ENCODE measurements around the gene ATL1.

ATL1 gene

GRCh38 chr14:50599700-50600444 lies 39.9 kb downstream of the ATL1 start:
- H3K27me3 ChIP-seq (ENCODE audit: insufficient read depth, low read length): no peaks in the 10 kb centered on the region
- peaks cover 14% of the 10 kb centered on the region for H3K36me3 ChIP-seq (ENCODE audit: insufficient read depth, low read length)
- no peak overlapping the region for H3K4me3 ChIP-seq (ENCODE audit: low read length)
- no peaks in the 10 kb centered on the region for H3K9me3 ChIP-seq (ENCODE audit: low read length)
- H2AFZ ChIP-seq (ENCODE audit: low read depth, low read length): no peak overlapping the region
- peaks cover 5% of the 10 kb centered on the region for H3K4me1 ChIP-seq (ENCODE audit: insufficient read depth, low read length)

- Histone ChIP-seq H3K27me3 (ENCODE audit: insufficient read depth, low read length) (no peaks in the 10 kb centered on the region), H3K36me3 (ENCODE audit: insufficient read depth, low read length) (peaks cover 11% of the 10 kb centered on the region), H3K4me3 (ENCODE audit: low read length) (no peak overlapping the region)
These were observed 40.9 kb downstream of the ATL1 start for GRCh38 chr14:50600849-50601248.

DNA sequence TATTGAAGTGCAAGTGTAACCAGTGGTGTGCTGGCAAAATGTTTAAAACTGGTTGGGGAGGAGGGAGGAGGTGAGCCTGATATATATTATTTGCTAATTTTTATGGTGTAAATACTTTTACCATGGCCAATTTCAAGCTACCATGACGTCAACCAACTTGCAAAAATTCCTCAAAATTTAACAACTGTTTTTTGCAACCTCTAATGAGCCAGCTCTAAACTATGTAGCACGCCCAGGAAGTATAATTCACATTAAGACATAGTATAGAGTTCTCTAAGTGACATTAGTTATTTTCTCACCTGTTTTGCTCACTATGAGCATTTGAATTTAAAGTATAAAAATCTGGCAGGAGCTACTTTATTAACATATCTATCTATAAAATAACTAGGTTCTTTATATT lies 41.4 kb downstream of the ATL1 start:
- Histone ChIP-seq H3K4me3 (ENCODE audit: low read length) (no peak overlapping the region), H2AFZ (ENCODE audit: low read depth, low read length) (no peak overlapping the region), H3K36me3 (ENCODE audit: insufficient read depth, low read length) (peaks cover 11% of the 10 kb centered on the region), H3K4me1 (ENCODE audit: insufficient read depth, low read length) (no peaks in the 10 kb centered on the region), H3K9me3 (ENCODE audit: low read length) (no peaks in the 10 kb centered on the region), H3K27me3 (ENCODE audit: insufficient read depth, low read length) (no peaks in the 10 kb centered on the region)

More at GRCh38 chr14:50600849-50601248, 40.9 kb downstream of the ATL1 start:
- no peak overlapping the region for H2AFZ ChIP-seq (ENCODE audit: low read depth, low read length)
- H3K4me1 ChIP-seq (ENCODE audit: insufficient read depth, low read length): no peaks in the 10 kb centered on the region
- no peaks in the 10 kb centered on the region for H3K9me3 ChIP-seq (ENCODE audit: low read length)

DNA sequence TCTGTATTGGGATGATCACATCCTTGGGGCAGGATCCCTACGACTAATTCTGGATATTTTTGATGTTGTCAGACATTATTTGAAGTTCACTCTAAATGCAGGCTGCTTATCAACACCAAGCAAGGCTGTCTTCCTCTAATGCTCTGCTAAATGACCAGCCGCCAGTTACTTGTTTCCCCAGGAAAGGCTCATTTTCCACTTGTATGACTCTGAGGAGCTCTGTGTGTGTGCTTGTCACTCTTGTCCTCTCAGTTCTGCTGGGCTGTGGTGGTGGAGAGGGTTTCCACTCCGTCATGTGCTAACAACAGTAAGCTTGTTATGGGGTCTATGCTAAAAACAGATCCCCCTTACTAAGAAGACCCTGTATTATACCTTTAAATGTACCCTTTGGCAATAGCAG lies 42.1 kb downstream of the ATL1 start:
- Histone ChIP-seq H3K27me3 (ENCODE audit: insufficient read depth, low read length) (no peaks in the 10 kb centered on the region), H3K9me3 (ENCODE audit: low read length) (no peaks in the 10 kb centered on the region), H3K4me1 (ENCODE audit: insufficient read depth, low read length) (no peaks in the 10 kb centered on the region), H3K36me3 (ENCODE audit: insufficient read depth, low read length) (peaks cover 11% of the 10 kb centered on the region), H3K4me3 (ENCODE audit: low read length) (no peak overlapping the region), H2AFZ (ENCODE audit: low read depth, low read length) (no peak overlapping the region)

DNA sequence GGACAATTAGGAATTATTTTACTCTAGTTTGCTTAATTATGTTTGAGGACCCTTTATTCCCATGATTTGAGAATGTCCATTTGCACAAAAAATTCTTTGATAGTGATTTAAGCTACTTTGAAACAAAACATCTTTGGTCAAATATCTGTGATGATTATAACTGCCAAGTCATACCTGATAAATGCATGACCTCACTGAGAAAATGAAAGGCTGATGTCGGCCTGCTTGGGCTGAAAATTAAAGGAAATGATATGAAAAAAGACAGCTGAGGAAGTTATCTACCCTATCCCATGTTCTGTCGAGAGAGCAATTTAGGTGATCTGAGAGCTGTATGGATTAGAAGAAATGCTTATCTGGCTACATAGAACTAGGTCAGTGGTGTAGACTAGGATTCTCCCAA lies 43.6 kb downstream of the ATL1 start:
- Histone ChIP-seq H2AFZ (ENCODE audit: low read depth, low read length) (no peak overlapping the region), H3K27me3 (ENCODE audit: insufficient read depth, low read length) (no peaks in the 10 kb centered on the region), H3K9me3 (ENCODE audit: low read length) (no peaks in the 10 kb centered on the region), H3K4me1 (ENCODE audit: insufficient read depth, low read length) (no peaks in the 10 kb centered on the region), H3K36me3 (ENCODE audit: insufficient read depth, low read length) (peaks cover 11% of the 10 kb centered on the region), H3K4me3 (ENCODE audit: low read length) (no peak overlapping the region)

- Histone ChIP-seq H3K4me3 (ENCODE audit: low read length) (no peak overlapping the region), H2AFZ (ENCODE audit: low read depth, low read length) (no peak overlapping the region), H3K36me3 (ENCODE audit: insufficient read depth, low read length) (peaks cover 11% of the 10 kb centered on the region), H3K4me1 (ENCODE audit: insufficient read depth, low read length) (no peaks in the 10 kb centered on the region), H3K9me3 (ENCODE audit: low read length) (no peaks in the 10 kb centered on the region), H3K27me3 (ENCODE audit: insufficient read depth, low read length) (no peaks in the 10 kb centered on the region)
These were observed 45.8 kb downstream of the ATL1 start for GRCh38 chr14:50605766-50606165.

GRCh38 chr14:50606468-50606867 lies 46.5 kb downstream of the ATL1 start:
- H3K4me3 ChIP-seq (ENCODE audit: low read length): no peak overlapping the region
- no peaks in the 10 kb centered on the region for H3K27me3 ChIP-seq (ENCODE audit: insufficient read depth, low read length)
- H3K36me3 ChIP-seq (ENCODE audit: insufficient read depth, low read length): peaks cover 9% of the 10 kb centered on the region
- H3K4me1 ChIP-seq (ENCODE audit: insufficient read depth, low read length): no peaks in the 10 kb centered on the region
- H2AFZ ChIP-seq (ENCODE audit: low read depth, low read length): no peak overlapping the region
- no peaks in the 10 kb centered on the region for H3K9me3 ChIP-seq (ENCODE audit: low read length)

DNA sequence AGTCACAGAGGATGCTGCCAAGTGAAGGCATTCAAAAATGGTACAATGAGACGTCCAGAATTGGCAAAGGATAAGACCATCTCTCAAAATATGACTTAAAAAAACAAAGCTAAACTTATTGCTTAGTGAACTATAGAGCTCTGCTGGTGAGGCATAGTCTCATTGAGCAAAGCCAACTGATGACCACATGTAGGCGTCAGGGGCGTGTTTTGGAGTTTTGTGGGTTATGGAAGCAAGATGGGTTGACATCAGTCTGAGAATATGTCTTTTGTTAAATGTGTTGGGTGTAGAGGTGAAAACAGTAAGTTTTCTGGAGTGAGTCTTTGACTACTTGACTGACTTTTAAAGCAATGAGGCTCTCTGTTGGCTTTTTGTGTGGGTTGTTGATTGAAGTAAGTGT lies 47.2 kb downstream of the ATL1 start:
- H3K4me1 ChIP-seq (ENCODE audit: insufficient read depth, low read length): no peaks in the 10 kb centered on the region
- H3K27me3 ChIP-seq (ENCODE audit: insufficient read depth, low read length): no peaks in the 10 kb centered on the region
- H3K4me3 ChIP-seq (ENCODE audit: low read length): no peak overlapping the region
- H2AFZ ChIP-seq (ENCODE audit: low read depth, low read length): no peak overlapping the region
- H3K36me3 ChIP-seq (ENCODE audit: insufficient read depth, low read length): peaks cover 3% of the 10 kb centered on the region
- no peaks in the 10 kb centered on the region for H3K9me3 ChIP-seq (ENCODE audit: low read length)

GRCh38 chr14:50607761-50608160 lies 47.8 kb downstream of the ATL1 start:
- H3K4me1 ChIP-seq (ENCODE audit: insufficient read depth, low read length): peaks cover 1% of the 10 kb centered on the region
- peaks cover 1% of the 10 kb centered on the region for H3K36me3 ChIP-seq (ENCODE audit: insufficient read depth, low read length)
- H3K9me3 ChIP-seq (ENCODE audit: low read length): no peaks in the 10 kb centered on the region
- H3K4me3 ChIP-seq (ENCODE audit: low read length): no peak overlapping the region
- H3K27me3 ChIP-seq (ENCODE audit: insufficient read depth, low read length): no peaks in the 10 kb centered on the region
- H2AFZ ChIP-seq (ENCODE audit: low read depth, low read length): no peak overlapping the region

DNA sequence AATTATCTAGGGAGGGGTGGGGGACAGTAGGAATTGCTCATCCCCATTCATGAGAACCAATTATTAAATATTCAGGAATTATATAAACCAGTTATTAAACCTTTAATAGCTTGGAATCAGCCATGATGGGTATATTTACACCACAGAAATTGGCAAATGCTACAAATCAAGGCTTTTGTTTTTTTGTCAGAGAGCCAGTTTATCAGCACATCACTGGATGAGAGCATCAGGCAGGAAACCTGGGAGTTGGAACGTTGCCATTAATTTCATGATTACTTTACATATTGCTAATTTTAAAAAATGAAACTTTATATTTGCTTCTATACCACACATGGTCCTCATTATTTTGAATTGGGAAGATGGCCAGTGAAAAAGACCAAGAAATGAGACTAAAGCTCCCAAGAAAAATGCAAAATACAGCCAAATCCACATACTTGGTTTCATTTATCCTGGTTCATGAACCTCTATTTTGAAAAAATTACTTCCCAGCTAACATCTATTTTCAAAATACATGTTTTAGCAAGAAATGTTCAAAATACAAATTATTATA lies 48.4 kb downstream of the ATL1 start:
- no peak overlapping the region for H3K4me3 ChIP-seq (ENCODE audit: low read length)
- no peak overlapping the region for H2AFZ ChIP-seq (ENCODE audit: low read depth, low read length)
- no peaks in the 10 kb centered on the region for H3K27me3 ChIP-seq (ENCODE audit: insufficient read depth, low read length)
- peaks cover under 1% of the 10 kb centered on the region for H3K36me3 ChIP-seq (ENCODE audit: insufficient read depth, low read length)
- H3K4me1 ChIP-seq (ENCODE audit: insufficient read depth, low read length): peaks cover 3% of the 10 kb centered on the region
- H3K9me3 ChIP-seq (ENCODE audit: low read length): no peaks in the 10 kb centered on the region

DNA sequence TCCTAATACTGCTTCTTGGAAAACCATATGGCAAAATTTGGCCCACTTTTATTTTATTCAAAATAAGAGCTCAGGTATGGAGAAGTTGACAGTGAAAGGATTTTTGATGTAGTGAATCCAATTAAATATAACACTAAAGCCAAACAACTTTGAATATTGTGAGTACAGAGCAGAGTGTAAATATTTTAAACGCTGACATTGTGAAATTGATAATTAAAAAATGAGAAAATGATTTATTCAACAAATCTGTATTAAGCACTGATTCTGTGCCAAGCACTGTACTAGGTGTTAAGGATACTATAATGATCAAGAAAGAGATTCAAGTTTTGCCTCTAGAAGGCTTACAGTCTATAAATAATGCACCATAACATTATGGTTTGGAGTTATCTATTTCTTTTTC lies 50.5 kb downstream of the ATL1 start:
- H3K4me1 ChIP-seq (ENCODE audit: insufficient read depth, low read length): peaks cover 3% of the 10 kb centered on the region
- no peaks in the 10 kb centered on the region for H3K27me3 ChIP-seq (ENCODE audit: insufficient read depth, low read length)
- H3K4me3 ChIP-seq (ENCODE audit: low read length): no peak overlapping the region
- no peak overlapping the region for H2AFZ ChIP-seq (ENCODE audit: low read depth, low read length)
- no peaks in the 10 kb centered on the region for H3K9me3 ChIP-seq (ENCODE audit: low read length)
- peaks cover 17% of the 10 kb centered on the region for H3K36me3 ChIP-seq (ENCODE audit: insufficient read depth, low read length)

DNA sequence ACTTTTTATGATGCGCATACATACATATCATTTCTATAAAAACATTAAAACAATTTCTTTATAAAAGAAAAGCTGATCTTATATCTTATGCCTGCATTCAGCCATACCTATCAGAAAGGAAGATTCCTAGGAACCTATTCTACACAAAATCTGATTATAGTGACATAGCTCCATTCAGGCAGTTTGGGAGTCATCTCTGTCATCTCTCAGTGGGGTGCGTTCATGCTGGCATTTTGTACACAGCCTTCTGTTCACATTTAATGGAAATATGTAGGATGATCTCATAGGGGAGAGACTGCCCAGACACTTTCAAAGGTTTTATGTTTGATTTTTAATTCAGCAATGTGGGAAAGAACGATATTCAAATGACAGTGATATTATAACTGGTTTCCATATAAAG lies 52.9 kb downstream of the ATL1 start:
- Histone ChIP-seq H3K9me3 (ENCODE audit: low read length) (no peaks in the 10 kb centered on the region), H2AFZ (ENCODE audit: low read depth, low read length) (no peak overlapping the region), H3K4me3 (ENCODE audit: low read length) (no peak overlapping the region), H3K27me3 (ENCODE audit: insufficient read depth, low read length) (no peaks in the 10 kb centered on the region), H3K4me1 (ENCODE audit: insufficient read depth, low read length) (peaks cover 3% of the 10 kb centered on the region), H3K36me3 (ENCODE audit: insufficient read depth, low read length) (peaks cover 34% of the 10 kb centered on the region)

DNA sequence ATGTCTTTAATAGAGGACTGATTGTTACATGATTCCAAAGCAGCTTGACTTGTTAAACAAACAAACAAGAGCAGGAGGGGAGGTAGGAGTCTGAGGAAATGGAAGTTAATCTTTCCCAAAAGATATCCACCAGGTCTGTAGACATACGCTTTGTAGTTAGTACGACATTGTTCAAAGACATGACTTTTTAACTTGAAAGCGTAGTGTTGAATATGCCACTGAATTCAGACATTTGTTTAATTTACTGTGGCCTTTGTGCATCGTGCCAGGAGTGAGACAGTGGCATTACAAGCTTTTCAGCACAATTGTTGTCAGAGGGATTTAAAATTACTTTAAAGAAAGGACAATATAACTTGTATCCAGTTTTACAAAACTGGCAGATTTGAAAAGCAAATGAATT lies 55.1 kb downstream of the ATL1 start:
- no peak overlapping the region for H2AFZ ChIP-seq (ENCODE audit: low read depth, low read length)
- H3K4me1 ChIP-seq (ENCODE audit: insufficient read depth, low read length): peaks cover 3% of the 10 kb centered on the region
- no peaks in the 10 kb centered on the region for H3K9me3 ChIP-seq (ENCODE audit: low read length)

DNA sequence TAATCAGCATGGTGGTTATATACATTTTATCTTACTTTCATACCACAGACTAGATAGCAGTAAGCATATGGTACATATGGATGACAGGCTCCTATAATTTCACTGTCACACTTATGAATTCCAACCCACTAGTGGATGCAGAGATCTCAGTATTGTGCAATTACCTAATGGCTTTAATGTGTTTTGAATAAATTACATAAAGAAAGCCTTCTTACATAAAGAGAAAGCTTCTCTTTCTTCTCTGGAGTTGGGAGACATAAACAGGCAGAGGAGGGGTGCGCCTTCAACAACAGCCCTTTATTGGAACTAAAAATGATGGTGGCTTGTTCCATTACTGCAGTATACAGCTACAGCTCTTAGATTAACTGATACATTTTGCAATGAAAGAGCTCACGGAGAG lies 55.6 kb downstream of the ATL1 start:
- H2AFZ ChIP-seq (ENCODE audit: low read depth, low read length): no peak overlapping the region
- H3K4me3 ChIP-seq (ENCODE audit: low read length): no peak overlapping the region
- peaks cover 3% of the 10 kb centered on the region for H3K4me1 ChIP-seq (ENCODE audit: insufficient read depth, low read length)
- peaks cover 36% of the 10 kb centered on the region for H3K36me3 ChIP-seq (ENCODE audit: insufficient read depth, low read length)
- no peaks in the 10 kb centered on the region for H3K27me3 ChIP-seq (ENCODE audit: insufficient read depth, low read length)
- H3K9me3 ChIP-seq (ENCODE audit: low read length): no peaks in the 10 kb centered on the region

More for the DNA sequence above, 55.1 kb downstream of the ATL1 start:
- Histone ChIP-seq H3K4me3 (ENCODE audit: low read length) (no peak overlapping the region), H3K27me3 (ENCODE audit: insufficient read depth, low read length) (no peaks in the 10 kb centered on the region), H3K36me3 (ENCODE audit: insufficient read depth, low read length) (peaks cover 36% of the 10 kb centered on the region)
